IMR-90 (cell line): ENCODE results near the gene ZC3H12D. TPM values are rescaled to one million over a fixed set of nuclear protein-coding genes. Genes with fewer than 3 reads are reported as not detected.

ENCODE experiments used
- ATAC-seq: fragments of 200-7000 bp; cut with Tn5 transposase; 2 replicates; pipeline ENCODE4 v1.9.1; 2020; ENCODE audit warnings: low read depth, mild to moderate bottlenecking, moderate library complexity
- BruUV-seq: library from RNA; stranded (reverse); fragments of 400-500 nt; replicated peaks from 2 replicates; lab custom pipeline; 2021; lab: Mats Ljungman, UMichigan
- CTCF ChIA-PET: fragments of 300-600 bp; formaldehyde crosslinking; extraction: SDS; loops from one replicate; lab custom pipeline; 2021; ENCODE audit warnings: antibody characterized with exemption; lab: Yijun Ruan, JAX
- POLR2A ChIA-PET: fragments of 300-600 bp; sonication (Branson Sonifier 250); formaldehyde crosslinking; loops from one replicate; lab custom pipeline; 2022; ENCODE audit warnings: antibody characterized with exemption; ENCODE audit not compliant: unreplicated experiment; lab: Charles Lee
- DNase-seq: peaks from one replicate; pipeline ENCODE4 v3.0.0; 2013
- H2AFZ ChIP-seq: replicated peaks from 2 replicates; pipeline ENCODE3; 2013; ENCODE audit warnings: low read length, mild to moderate bottlenecking; ENCODE audit not compliant: poor library complexity
- H2AK5ac ChIP-seq: 2 replicates; pipeline ENCODE4 v1.6.1; 2013; ENCODE audit warnings: low read depth, low read length, inconsistent platforms
- H2AK9ac ChIP-seq: replicated peaks from 2 replicates; pipeline ENCODE3; 2013; ENCODE audit warnings: mild to moderate bottlenecking, low read depth, low read length, moderate library complexity; ENCODE audit not compliant: poor library complexity
- H2BK120ac ChIP-seq: 2 replicates; pipeline ENCODE4 v1.6.1; 2013; ENCODE audit warnings: low read depth, low read length, inconsistent platforms
- H2BK15ac ChIP-seq: 3 replicates; pipeline ENCODE4 v1.6.1; 2013; ENCODE audit warnings: low read depth, low read length, inconsistent platforms
- H2BK20ac ChIP-seq: 2 replicates; pipeline ENCODE4 v1.6.1; 2013; ENCODE audit warnings: low read depth, mild to moderate bottlenecking, inconsistent platforms, low read length, moderate library complexity
- H2BK5ac ChIP-seq: 2 replicates; pipeline ENCODE4 v1.6.1; 2013; ENCODE audit warnings: mild to moderate bottlenecking, low read depth, low read length, inconsistent platforms; ENCODE audit not compliant: poor library complexity, severe bottlenecking
- H3K14ac ChIP-seq: replicated peaks from 2 replicates; pipeline ENCODE4 v1.6.1; 2013; ENCODE audit warnings: low read depth, low read length, inconsistent platforms
- H3K18ac ChIP-seq: 2 replicates; pipeline ENCODE4 v1.6.1; 2013; ENCODE audit warnings: low read depth, low read length, control low read depth
- H3K23ac ChIP-seq: 2 replicates; pipeline ENCODE4 v1.6.1; 2013; ENCODE audit warnings: low read depth, low read length, inconsistent platforms
- H3K27ac ChIP-seq: 2 replicates; pipeline ENCODE4 v1.5.1; 2013; ENCODE audit warnings: mild to moderate bottlenecking, control low read depth, low read length; ENCODE audit not compliant: insufficient read depth
- H3K27me3 ChIP-seq: 2 replicates; pipeline ENCODE4 v1.6.1; 2013; ENCODE audit warnings: low read length; ENCODE audit not compliant: control insufficient read depth, insufficient read depth
- H3K36me3 ChIP-seq: 2 replicates; pipeline ENCODE4 v1.6.1; 2013; ENCODE audit warnings: low read length, mixed read lengths; ENCODE audit not compliant: control insufficient read depth, insufficient read depth
- H3K4ac ChIP-seq: 2 replicates; pipeline ENCODE4 v1.6.1; 2013; ENCODE audit warnings: low read depth, low read length, inconsistent platforms
- H3K4me1 ChIP-seq: 2 replicates; pipeline ENCODE4 v1.6.1; 2013; ENCODE audit warnings: low read length, mixed read lengths; ENCODE audit not compliant: control insufficient read depth, insufficient read depth
- H3K4me2 ChIP-seq: 2 replicates; pipeline ENCODE4 v1.6.1; 2013; ENCODE audit warnings: low read depth, mild to moderate bottlenecking, control low read depth, low read length, moderate library complexity
- H3K4me3 ChIP-seq: 2 replicates; pipeline ENCODE4 v1.5.1; 2013; ENCODE audit warnings: low read depth, mild to moderate bottlenecking, control low read depth, low read length, moderate library complexity; ENCODE audit not compliant: insufficient read depth
- H3K56ac ChIP-seq: 2 replicates; pipeline ENCODE4 v1.6.1; 2013; ENCODE audit warnings: low read length, inconsistent platforms; ENCODE audit not compliant: insufficient read depth; ENCODE audit errors: extremely low read depth
- H3K79me1 ChIP-seq, 2 experiments: 2 replicates each; pipeline ENCODE4 v1.6.1; 2013; ENCODE audit warnings: low read length in 2 of 2, inconsistent platforms in 1 of 2, low read depth in 1 of 2
- H3K9ac ChIP-seq: 2 replicates; pipeline ENCODE4 v1.6.1; 2013; ENCODE audit warnings: low read depth, low read length, control low read depth
- H3K9me1 ChIP-seq: 2 replicates; pipeline ENCODE4 v1.6.1; 2013; ENCODE audit warnings: low read length, inconsistent platforms; ENCODE audit not compliant: insufficient read depth
- H3K9me3 ChIP-seq: 2 replicates; pipeline ENCODE4 v1.6.1; 2013; ENCODE audit warnings: low read length; ENCODE audit not compliant: control insufficient read depth, insufficient read depth
- H4K20me1 ChIP-seq: 2 replicates; pipeline ENCODE4 v1.6.1; 2013; ENCODE audit warnings: low read length, inconsistent platforms; ENCODE audit not compliant: insufficient read depth
- H4K5ac ChIP-seq: 2 replicates; pipeline ENCODE4 v1.6.1; 2013; ENCODE audit warnings: mild to moderate bottlenecking, low read depth, low read length, control low read depth
- H4K8ac ChIP-seq, 2 experiments: 2 replicates each; pipeline ENCODE4 v1.6.1; 2013; ENCODE audit warnings: low read depth in 2 of 2, low read length in 2 of 2, control low read depth in 1 of 2, inconsistent platforms in 1 of 2
- H4K91ac ChIP-seq: 2 replicates; pipeline ENCODE4 v1.6.1; 2013; ENCODE audit warnings: low read depth, low read length, inconsistent platforms; ENCODE audit not compliant: insufficient read depth
- CEBPB ChIP-seq: IDR thresholded peaks from 2 replicates; pipeline ENCODE4 v1.6.1; 2012; ENCODE audit warnings: low read depth, low read length, improper control_type of control experiment
- ELK1 ChIP-seq: fragments of 150-350 bp; IDR thresholded peaks from 2 replicates; pipeline ENCODE4 v1.6.1; 2016; ENCODE audit warnings: low read depth, mild to moderate bottlenecking, low read length, moderate library complexity, borderline replicate concordance
- WGBS, 2 experiments: methylation state at CpG; one replicate each; pipeline versions ENCODE4 v1.1.5 to v1.1.7; 2013; ENCODE audit warnings: missing lambda C conversion rate in 2 of 2; ENCODE audit not compliant: insufficient read length in 1 of 2; ENCODE audit errors: extremely low coverage in 2 of 2; 5-methylcytosine and 5-hydroxymethylcytosine counted together
- dilution Hi-C: fragments of 300-500 bp; cut with HindIII; formaldehyde crosslinking; loops from one replicate; pipeline ENCODE4 v1.14.3; 2018; ENCODE audit warnings: low sequenced_read_pairs; ENCODE audit not compliant: unreplicated experiment
- in situ Hi-C: fragments of 300-500 bp; cut with MboI; formaldehyde crosslinking; loops from 3 replicates; pipeline ENCODE4 v1.14.3; 2019; ENCODE audit warnings: low sequenced_read_pairs, inconsistent platforms, mixed read lengths
- intact Hi-C: fragments of 100-400 bp; cut with micrococcal nuclease; formaldehyde crosslinking; loops from 2 replicates; pipeline ENCODE4 v1.10.0; 2022
- polyA plus RNA-seq, 3 experiments: library from polyadenylated mRNA; depleted of rRNA; stranded (reverse); fragments of >200 nt; gene quantifications; 2 replicates each; pipeline ENCODE4 v1.2.3, GENCODE V29; 2012; ENCODE audit warnings: low replicate concordance in 1 of 3
- total RNA-seq: library from RNA; depleted of rRNA; stranded (reverse); fragments of >200 nt; gene quantifications from 2 replicates; pipeline ENCODE4 v1.2.3, GENCODE V29; 2012

ZC3H12D gene
- total and polyA plus RNA-seq, 2 of the 4 experiments (the other 2 are of a cell fraction), result under 0.01 to 0.12 TPM

DNA sequence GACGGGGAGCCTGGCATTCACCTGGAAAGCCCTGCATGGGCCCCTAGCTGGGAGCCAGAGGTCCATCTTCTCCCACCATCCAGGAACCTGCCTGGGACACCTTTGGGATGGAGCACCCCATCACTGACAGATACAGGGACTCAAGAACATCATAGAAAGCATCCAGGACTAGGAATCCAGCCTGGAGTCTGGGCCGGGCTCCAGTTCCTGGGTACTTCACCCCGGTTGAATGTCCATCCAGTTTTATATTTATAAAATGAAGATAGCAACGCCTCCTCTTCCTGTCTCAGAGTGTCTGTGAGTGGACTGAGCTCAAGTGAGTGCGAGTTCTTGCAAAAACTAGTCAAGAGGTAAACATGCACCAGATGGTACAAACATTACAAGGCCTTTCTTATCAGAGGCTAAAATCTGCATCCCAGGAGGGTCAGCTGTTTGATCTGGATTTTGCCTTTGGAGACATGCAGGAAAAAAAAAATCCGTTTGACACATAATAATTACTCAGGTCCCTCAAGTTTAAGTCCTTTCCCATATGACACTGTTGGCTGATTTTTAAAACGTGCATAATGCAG, 27.4 kb downstream of the ZC3H12D start:
- H3K4me1 ChIP-seq, result peaks cover 14% of the 10 kb centered on the region
- no TSS peak for BruUV-seq
- DNase-seq (peak; percentile 59), ATAC-seq (peak; percentile 30)
- no peak overlapping the region for H2AFZ ChIP-seq
- H3K36me3 ChIP-seq, result no peaks in the 10 kb centered on the region
- H3K56ac ChIP-seq, result no peak overlapping the region
- H3K18ac ChIP-seq, result no peak overlapping the region
- H4K8ac ChIP-seq, result no peak overlapping the region
- WGBS, 2 experiments, result no CpG with 5 or more reads among the region's 7 CpGs
- H3K9me3 ChIP-seq, result no peaks in the 10 kb centered on the region
- no peak overlapping the region for H4K5ac ChIP-seq
- no peak overlapping the region for H2BK15ac ChIP-seq
- H3K4ac ChIP-seq, result no peak overlapping the region
- no peak overlapping the region for H3K4me3 ChIP-seq
- no peaks in the 10 kb centered on the region for H3K79me1 ChIP-seq
- no peak overlapping the region for H3K23ac ChIP-seq
- no peak overlapping the region for H2AK5ac ChIP-seq
- H2BK120ac ChIP-seq, result no peak overlapping the region
- no peak overlapping the region for H2BK5ac ChIP-seq
- 0 out of 2 replicates have a peak overlapping the region, but pooled peaks have one; percentile 45 for H3K14ac ChIP-seq
- in situ Hi-C loops, result no loop called here
- no peak overlapping the region for H3K27ac ChIP-seq
- peaks cover 3% of the 10 kb centered on the region; the same call in 1 of the 2 replicates for H3K9me1 ChIP-seq
- dilution Hi-C loops, result no loop called here
- H3K4me2 ChIP-seq, result no peak overlapping the region
- ChIA-PET CTCF (no interaction called here), POLR2A (no interaction called here)
- H4K91ac ChIP-seq, result no peak overlapping the region
- H2BK20ac ChIP-seq, result no peak overlapping the region
- no peaks in the 10 kb centered on the region for H3K27me3 ChIP-seq
- intact Hi-C loops, result no loop called here
- H3K9ac ChIP-seq, result no peak overlapping the region
- TF ChIP-seq ELK1 (no peak), CEBPB (no peak)
- no peaks in the 10 kb centered on the region for H4K20me1 ChIP-seq
- no peak overlapping the region for H2AK9ac ChIP-seq
